ENCODE results near the gene F10.

F10 gene

DNA sequence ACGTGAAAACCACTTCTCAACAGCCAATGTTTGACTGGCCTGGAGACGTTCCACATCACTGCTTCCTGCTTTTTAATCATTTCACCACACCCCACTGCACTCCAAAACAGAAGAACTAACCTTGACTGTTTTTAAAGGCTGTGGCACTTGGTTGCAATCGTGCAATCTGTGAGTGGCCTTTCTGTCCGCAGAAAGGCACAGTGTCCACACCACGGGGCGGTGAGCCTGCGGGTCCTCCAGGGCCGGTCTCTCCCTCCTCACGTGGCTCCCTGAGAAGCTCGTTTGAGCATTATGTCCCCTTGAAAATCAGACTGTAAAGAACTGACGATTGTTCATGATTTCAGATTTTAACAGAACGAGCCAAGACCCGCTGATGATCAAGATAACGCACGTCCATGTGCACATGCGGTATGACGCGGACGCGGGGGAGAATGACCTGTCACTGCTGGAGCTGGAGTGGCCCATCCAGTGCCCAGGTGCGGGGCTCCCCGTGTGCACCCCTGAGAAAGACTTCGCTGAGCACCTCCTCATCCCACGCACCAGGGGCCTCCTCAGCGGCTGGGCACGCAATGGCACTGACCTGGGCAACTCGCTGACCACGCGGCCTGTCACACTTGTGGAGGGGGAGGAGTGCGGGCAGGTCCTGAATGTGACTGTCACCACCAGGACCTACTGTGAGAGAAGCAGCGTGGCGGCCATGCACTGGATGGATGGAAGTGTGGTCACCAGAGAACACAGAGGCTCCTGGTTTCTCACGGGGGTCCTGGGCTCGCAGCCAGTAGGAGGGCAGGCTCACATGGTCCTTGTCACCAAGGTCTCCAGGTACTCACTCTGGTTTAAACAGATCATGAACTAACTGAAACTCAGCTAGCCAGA is 48.9 kb downstream of the F10 start:
- no peak for DNase-seq (ENCODE audit: low read depth)

DNA sequence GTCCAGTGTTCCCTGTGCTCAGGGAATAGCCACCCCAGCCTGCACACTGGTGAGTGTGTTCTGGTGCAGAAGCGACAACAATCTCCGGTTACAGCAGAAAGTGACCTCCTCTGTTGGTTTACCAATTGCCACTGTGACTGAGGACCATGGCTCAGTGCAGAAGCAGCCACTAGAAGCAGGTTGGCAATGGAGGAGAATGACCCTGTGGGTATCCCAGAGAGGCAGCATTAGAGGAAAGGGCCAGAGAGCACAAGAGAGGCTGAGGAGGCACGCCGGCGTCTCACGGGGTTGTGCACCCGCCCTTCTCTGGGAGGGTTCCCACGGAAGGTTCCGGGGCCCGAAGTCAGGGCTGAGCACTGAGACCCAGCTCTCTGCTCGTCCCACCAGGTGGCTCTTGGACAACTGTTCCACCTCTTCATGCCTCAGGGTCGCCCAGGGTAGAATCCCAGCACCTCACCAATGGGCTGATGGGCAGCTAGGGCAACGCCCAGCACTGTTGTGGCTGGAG is 49.9 kb downstream of the F10 start:
- DNase-seq (ENCODE audit: low read depth) = no peak

DNA sequence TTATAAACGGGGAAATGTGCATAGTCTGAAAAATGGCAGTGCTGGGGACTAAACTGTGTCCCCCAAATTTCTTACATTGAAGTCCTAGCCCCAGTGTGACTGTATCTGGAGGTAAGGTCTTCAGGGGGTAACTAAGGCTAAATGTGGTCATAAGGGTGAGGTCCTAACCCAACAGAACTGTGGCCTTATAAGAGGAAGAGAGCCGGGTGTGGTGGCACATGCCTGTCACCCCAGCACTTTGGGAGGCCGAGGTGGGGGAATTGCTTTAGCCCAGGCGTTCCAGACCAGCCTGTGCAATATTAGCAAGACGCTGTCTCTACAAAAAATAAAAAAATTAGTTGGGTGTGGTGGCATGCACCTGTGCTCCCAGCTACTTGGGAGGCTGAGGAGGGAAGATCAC is 53.7 kb downstream of the F10 start:
- no peak for DNase-seq (ENCODE audit: low read depth)

DNA sequence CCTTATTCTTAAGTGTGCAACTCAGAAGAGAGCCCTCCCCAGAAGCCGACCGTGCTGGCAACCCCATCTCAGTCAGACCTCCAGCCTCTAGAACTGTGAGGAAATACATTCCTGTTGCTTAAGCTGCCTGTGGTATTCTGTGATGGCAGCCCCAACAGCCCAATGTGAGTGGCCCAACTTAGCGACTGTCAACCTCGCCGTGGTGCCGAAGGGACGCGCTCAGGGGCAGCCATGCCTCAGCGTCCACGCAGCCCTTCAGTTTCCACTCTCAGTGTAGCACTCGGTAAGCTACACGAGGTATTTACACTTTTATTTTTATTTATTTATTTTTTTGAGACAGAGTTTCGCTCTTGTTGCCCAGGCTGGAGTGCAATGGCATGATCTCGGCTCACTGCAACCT is 54.2 kb downstream of the F10 start:
- DNase-seq (ENCODE audit: low read depth) = no peak

DNA sequence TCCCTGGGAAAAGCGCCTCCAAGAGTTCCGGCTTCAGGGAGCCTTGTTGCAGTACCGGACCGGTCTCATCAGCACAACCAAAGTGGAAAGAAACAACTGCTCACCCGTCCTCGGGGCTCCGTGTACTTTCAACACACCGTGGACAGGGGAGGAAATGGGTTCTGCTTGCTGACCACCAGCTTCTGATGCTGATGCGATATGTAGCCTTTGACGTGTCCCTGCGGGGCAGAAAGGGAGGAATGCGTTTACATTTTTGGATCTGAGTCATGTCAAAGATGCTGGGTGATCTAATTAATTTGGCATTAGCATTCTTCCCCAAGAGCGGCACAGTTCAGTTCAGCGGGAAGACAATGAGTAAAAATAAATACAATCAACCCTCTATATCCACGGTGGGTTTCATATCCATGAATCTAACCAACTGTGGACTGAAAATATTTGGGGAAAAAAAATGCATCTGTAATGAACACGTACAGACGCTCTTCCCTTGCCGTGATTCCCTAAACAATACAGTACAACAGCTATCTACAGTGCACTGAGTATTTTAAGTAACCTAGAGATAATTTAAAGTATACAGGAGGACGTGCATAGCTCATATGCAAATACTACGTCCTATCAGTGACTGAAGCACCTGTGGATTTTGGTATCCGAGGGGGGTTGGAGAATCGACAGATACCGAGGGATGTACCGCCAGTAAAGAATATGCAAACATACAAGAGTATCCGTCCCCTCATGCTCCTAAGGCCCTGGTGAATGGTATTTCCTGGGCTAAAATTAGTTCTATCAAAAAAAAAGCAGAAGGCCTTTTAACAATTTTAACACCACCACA is 55.7 kb downstream of the F10 start:
- DNase-seq (ENCODE audit: low read depth) = peak; percentile 84

DNA sequence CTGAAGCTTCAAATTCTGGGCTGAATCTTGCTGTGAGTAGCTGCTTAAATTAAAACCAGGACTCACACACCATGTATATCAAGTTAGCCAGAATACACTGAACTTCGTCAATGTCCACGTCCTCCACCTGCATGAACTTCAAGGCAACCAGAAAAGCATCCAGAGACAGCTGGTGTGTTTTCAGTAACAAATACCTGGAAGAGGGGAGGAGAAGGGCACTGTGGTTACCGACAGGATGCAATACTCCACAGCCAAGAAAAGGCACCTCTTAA is 56.2 kb downstream of the F10 start:
- no peak for DNase-seq (ENCODE audit: low read depth)

DNA sequence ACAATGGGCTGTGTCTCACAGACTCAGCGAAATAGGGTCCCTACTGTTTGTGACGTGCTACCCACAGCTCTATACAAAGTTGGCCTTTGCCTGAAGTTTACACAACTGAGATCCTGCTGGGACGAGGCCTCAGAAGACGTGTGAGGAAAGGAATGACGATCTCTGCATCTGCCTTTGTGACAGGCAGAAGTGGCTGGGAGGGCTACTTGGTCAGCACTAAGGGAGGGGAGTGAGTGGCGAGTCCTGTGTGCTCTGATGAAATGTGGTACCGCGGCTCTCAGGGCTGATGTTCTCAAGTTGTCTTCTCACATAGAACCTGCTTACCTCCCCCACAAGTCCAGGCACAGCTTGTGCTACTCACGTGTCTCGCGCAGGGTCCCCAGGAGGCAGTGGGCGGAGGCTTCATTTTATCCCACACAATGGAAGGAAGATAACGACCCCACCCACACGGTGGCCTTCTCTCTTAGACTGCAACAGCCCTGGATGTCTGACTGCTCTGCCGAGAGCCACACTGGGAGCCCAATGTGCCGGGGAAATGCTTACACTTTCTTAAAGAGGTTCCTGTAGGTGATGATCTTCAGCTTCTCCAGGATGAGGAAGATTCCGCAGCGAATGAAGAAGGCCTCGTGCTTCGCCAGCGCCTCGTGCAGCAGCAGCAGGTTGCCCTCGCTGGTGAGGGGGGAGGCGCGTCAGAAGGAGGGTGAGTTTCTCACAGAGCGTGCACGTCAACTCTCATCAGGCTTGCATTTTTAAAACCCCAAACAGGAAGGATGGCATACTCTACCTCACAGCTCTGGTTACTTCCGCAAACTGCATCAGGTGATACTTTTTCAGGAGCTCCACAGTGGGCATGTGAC is 57.0 kb downstream of the F10 start:
- no peak for DNase-seq (ENCODE audit: low read depth)

DNA sequence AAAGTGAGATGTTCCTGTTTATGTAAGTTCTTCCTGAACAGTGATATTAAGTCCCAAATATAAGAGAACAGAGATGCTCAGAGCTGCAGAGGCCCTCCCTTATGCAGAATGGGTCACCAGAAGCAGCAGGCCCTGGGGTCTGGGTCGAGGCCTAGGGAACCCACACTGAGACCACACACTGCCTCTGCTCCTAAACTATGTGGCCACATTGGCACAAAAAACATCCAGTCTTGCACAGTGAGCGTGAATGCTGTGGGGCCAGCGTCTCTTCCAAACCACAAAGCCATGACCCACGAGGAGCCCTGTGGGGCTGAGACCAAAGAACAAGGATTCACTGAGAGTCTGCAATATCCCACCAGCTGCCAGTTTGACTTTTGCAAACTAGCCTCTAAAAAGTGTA is 59.4 kb downstream of the F10 start:
- no peak for DNase-seq (ENCODE audit: low read depth)

DNA sequence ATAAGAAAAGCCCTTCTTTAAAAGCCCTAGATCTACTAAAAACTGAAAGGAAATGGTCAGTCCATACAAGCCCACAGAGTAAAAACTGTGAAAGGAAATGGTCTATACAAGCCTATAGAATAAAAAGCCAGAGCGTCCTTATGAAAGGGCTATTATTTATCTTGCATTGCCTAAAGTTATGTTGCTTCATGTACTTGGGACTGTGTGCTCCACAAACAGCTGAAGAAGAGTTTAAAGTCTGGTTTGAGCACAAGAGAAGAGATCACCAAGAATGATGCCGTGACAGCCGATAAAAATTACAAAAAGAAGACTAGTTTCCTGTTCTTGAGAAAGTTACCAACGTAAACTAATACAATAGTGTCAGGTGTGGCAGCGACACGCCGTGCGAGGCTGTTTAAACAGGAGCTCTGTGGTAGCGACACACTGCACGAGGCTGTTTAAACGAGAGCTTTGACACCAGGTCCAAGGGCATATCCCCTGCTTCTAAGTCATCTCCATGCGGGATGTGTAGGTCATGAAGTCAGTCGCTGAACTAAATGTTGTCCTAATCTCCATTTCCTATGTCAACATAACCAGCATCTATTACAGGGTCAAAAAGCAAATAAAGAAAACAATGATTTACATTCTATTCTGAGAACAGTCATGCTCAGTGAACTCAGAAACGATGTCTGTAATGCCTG is 61.0 kb downstream of the F10 start:
- no peak for DNase-seq (ENCODE audit: low read depth)

DNA sequence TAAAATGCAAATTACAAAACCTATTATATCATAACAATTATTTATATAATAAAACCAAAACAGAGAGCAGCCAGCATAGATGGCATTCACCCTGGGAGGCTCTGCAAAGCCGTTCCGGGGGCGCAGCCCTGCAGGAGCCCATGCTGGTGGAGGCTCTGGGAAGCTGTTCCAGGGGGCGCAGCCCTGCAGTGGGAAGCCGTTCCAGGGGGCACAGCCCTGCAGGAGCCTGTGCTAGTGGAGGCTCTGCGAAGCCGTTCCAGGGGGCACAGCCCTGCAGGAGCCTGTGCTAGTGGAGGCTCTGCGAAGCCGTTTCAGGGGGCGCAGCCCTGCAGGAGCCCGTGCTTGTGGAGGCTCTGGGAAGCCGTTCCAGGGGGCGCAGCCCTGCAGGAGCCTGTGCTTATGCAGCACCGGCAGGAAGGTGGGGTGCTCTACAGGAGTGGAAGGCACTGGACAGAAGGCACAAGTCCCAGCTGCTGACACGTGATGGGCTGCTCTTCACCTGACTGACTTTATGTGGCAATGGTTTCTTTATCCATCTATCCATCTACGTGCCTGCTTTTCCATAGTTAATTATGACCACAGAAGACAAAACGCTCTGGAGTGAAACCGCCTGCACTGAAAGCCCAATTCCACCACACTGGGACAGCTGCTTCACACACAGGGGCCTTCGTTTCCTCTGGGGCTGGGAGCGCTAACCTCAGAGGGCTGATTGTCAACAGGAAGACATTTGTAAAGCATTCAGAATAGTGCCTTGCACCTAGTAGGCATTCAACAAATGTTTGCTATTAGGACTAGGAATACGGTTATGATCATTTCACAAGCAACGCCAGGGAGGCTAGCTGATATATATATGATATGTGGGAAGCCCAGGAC is 62.2 kb downstream of the F10 start:
- no peak for DNase-seq (ENCODE audit: low read depth)

DNA sequence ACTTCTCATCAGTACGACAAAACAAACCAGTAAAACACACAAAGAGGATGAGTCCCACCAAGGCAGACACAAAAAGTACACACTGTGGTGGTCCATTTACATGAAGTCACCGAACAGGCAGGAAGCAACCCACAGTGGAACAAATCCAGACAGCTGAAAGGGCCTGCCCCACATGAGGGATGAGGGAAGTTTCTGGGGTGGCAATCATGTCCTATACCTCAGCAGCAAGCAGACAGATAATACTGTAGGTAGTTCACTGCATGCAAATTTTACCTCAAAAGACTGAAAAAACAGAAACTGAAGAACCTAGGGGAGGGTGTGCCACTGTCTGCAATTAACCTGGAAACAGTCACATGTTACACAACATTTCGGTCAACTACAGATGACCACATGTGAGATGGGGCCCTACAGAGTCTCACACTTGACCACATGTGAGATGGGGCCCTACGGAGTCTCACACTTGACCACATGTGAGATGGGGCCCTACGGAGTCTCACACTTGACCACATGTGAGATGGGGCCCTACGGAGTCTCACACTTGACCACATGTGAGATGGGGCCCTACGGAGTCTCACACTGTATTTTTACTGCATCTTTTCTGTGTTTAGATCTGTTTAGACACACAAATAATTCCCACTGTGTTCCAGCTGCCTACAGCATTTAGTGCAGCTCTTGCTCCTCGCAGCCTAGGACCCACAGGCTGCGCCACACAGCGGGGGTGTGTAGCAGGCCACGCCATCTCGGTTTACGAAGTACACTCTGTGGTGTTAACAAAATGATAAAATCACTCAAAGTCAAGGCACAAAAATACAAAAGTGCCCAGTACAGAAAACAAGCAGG is 63.7 kb downstream of the F10 start:
- no peak for DNase-seq (ENCODE audit: low read depth)

DNA sequence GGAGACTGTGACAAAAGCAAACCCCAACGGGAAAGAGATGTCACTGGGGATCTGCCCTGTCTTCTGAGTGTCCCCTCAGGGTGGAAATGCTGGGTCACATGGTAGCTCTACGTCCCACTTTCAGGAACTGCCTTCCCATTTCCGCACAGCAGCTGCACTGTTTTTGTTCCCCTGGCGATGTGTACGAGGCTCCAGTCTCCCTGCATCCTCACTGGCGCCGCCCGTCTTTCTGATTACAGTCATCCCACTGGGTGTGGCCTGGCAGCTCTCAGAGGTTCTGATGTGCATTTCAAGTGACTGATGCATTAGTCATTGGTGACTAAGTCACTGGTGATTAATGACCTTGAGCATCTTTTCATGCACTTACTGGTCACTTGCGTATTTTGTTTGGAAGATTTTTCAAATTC is 64.7 kb downstream of the F10 start:
- peak; percentile 92 for DNase-seq (ENCODE audit: low read depth)

DNA sequence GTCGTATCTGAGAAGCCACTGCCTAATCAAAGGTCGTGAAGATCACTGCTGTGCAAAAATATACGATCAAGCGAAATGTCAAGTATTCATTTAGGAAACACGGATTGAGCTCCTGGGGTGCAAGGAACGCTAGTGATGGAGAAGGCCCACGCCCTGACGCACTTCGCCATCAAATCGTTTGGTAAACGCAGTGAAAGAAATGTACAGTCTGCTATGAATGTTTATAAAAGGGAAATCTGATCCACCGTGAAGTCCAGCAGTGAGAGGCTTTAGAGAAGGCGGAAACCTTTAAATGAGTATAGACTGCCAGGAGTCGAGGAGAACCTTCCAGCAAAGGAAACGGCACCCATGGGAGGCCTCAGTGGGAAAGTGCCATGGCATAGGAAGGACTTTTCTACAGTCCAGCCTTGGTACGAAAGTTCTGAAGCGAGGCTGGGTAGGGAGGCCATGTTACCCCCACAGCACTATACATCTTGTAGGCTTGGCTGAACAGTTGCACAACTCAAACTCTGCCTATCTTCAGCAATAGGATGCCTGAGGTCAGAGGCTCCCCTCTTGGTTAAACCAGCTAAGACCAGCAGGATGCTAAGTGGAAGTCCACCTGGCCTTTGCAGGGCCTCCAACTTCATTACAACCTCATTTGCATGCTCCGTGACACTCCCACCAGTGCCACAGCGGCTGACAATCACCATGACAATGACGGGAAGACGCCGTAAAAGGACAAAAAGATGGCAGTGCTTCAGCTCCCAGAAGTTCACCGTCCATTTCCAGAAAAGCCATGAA is 65.5 kb downstream of the F10 start:
- DNase-seq (ENCODE audit: low read depth) = no peak

DNA sequence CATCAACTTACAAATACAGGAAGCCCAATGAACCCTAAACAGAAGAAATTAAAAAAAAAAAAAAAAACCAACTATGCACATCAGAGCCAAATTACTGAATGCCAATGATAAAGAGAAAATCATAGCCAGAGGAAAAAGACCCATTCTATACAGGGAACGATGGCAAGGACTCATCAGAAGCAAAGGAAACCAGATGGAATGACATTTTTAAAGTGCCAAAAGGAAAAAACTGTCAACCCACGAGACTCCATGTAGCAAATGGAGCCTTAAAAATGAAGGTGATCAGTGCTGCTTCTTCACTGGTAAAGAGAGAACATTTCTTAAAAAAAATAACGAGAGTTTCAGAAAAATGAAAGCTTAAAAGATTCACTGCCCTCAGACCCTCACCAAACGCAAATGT is 67.6 kb downstream of the F10 start:
- DNase-seq (ENCODE audit: low read depth) = no peak

DNA sequence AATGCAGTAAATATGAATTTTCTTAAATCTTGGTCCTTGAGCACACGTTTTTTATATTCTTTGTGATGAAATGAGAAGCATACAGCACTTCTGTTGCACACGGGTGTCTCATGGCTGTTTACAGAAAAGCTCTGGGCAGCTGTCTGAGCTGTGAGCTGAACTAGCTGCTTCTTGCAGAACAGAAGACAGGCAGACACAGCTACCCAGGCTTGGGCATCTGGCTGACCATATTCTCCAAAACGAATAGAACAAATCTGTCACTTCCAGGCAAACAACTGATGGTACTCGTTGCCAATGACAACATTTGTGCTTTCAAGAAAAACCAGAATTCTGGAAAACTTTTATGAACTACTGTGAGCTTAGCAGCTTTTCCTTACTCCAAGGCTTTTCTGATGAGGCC is 69.7 kb downstream of the F10 start:
- DNase-seq (ENCODE audit: low read depth) = no peak

DNA sequence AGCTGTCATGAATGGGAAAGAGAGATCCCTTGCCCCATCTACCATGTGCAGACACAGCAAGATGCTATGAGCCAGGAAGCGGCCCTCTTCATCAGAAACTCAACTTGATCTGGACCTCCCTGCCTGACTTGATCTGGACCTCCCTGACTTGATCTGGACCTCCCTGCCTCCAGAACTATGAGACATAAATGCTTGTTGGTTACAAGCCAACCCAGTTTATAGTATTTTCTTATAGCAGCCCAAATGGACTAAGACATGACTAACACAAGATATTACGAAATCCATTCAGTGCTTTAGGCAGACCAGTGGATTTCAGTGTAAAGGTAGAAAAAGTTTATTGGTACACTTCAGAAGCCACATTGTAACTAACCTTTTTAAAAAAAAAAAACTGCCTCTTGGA is 70.3 kb downstream of the F10 start:
- no peak for DNase-seq (ENCODE audit: low read depth)

DNA sequence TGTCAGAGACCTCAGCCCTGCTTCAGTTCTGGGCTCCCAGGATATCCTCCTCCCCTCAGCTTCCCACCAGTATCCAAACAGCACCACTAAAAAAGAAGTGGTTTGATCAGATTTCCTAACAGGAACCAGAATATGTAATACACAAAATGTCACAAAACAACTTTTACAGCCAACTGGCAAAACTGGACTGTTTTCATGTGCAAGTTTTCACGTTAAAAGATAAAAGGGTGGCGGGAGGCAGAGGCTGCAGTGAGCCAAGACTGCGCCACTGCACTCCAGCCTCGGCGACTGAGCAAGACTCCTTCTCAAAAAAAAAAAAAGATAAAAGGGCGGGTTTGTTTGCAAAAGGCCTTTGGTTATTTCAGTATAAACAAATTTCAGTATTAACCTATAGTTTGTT is 72.8 kb downstream of the F10 start:
- no peak for DNase-seq (ENCODE audit: low read depth)

DNA sequence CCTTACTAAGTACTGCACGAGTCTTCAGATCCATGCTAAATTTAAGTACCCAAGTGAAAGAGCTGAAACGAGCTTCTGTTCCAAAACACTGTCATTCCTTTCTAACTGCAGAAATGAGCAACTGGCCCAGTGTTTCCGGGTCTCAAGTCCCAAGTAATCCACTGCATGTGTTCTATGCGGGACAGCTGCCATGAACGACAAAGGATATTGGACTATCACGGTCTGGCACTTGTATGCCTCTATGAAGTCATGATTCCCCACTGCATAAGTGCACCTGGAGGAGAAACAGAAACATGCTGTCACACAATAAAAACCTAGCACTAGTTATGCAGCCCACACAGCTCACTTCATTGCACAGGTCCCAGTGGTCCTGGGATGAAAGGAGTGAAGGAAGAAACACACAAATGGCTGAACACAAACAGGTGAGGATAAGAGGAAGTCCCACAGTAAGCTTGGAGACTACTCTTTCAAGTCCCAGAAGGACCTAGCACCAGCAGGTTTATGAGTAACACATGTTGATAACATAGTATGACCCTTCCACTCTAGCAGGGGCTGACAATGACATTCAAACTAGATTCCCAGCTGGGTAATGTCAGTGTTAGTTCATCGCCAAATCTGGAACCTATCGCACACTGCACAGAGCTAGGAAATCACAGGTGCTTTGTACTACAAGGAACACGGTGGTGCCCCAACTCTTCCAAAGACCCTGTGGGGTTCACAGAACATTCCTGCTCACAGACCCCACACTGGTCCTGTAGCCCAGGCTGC is 74.6 kb downstream of the F10 start:
- DNase-seq (ENCODE audit: low read depth) = no peak

All from HS-5 (cell line).